Neuronal stem cell (in vitro differentiated cells): ENCODE data around the gene SELENOV.

Experiments
- DNase-seq: peaks from one replicate; pipeline ENCODE4 v3.0.0-alpha.2; 2013; ENCODE audit warnings: low spot score
- H2AFZ ChIP-seq: one replicate; pipeline ENCODE4 v1.6.1; 2013; ENCODE audit warnings: mild to moderate bottlenecking, low read length, inconsistent platforms
- H2AK5ac ChIP-seq: 2 replicates; pipeline ENCODE4 v1.6.1; 2013; ENCODE audit warnings: low read depth, mild to moderate bottlenecking, inconsistent platforms, low read length, moderate library complexity, mixed read lengths
- H2BK120ac ChIP-seq: 2 replicates; pipeline ENCODE4 v1.6.1; 2013; ENCODE audit warnings: low read depth, mild to moderate bottlenecking, inconsistent platforms, low read length, moderate library complexity, mixed read lengths
- H2BK12ac ChIP-seq: one replicate; pipeline ENCODE4 v1.6.1; 2013; ENCODE audit warnings: low read length, inconsistent platforms
- H2BK15ac ChIP-seq: 2 replicates; pipeline ENCODE4 v1.6.1; 2013; ENCODE audit warnings: mild to moderate bottlenecking, low read length, inconsistent platforms, mixed read lengths
- H2BK5ac ChIP-seq: one replicate; pipeline ENCODE4 v1.6.1; 2013; ENCODE audit warnings: inconsistent platforms, mild to moderate bottlenecking, low read length, moderate library complexity
- H3K14ac ChIP-seq: one replicate; pipeline ENCODE4 v1.6.1; 2013; ENCODE audit warnings: low read length, inconsistent platforms
- H3K18ac ChIP-seq: 2 replicates; pipeline ENCODE4 v1.6.1; 2013; ENCODE audit warnings: low read length, inconsistent platforms
- H3K23ac ChIP-seq: 2 replicates; pipeline ENCODE4 v1.6.1; 2013; ENCODE audit warnings: low read depth, mild to moderate bottlenecking, mixed read lengths, low read length, inconsistent platforms; ENCODE audit not compliant: poor library complexity
- H3K27ac ChIP-seq: replicated peaks from 3 replicates; pipeline ENCODE4 v1.5.1; 2013; ENCODE audit warnings: low read length, inconsistent platforms
- H3K27me3 ChIP-seq, 3 experiments: 2 replicates each; pipeline ENCODE4 v1.6.1; 2013; ENCODE audit warnings: low read length in 3 of 3, mild to moderate bottlenecking in 2 of 3, inconsistent platforms in 1 of 3, low read depth in 1 of 3, mixed read lengths in 1 of 3, moderate library complexity in 1 of 3; ENCODE audit not compliant: control insufficient read depth in 3 of 3, insufficient read depth in 3 of 3
- H3K36me3 ChIP-seq, 2 donors: replicated peaks in 1 of 2; 2 replicates each; pipeline ENCODE4 v1.6.1; 2013; ENCODE audit warnings: low read length in 2 of 2; ENCODE audit not compliant: control insufficient read depth in 2 of 2, insufficient read depth in 2 of 2
- H3K4ac ChIP-seq: 2 replicates; pipeline ENCODE4 v1.6.1; 2013; ENCODE audit warnings: inconsistent platforms, mild to moderate bottlenecking, low read length, moderate library complexity
- H3K4me1 ChIP-seq, 2 donors: 1 replicate in 1 of 2; 2 replicates in 1 of 2; pipeline ENCODE4 v1.6.1; 2013; ENCODE audit warnings: low read length in 2 of 2, low read depth in 1 of 2; ENCODE audit not compliant: control insufficient read depth in 2 of 2, insufficient read depth in 1 of 2
- H3K4me2 ChIP-seq: one replicate; pipeline ENCODE4 v1.6.1; 2013; ENCODE audit warnings: mild to moderate bottlenecking, low read length, inconsistent platforms; ENCODE audit not compliant: insufficient read depth, poor library complexity, severe bottlenecking
- H3K4me3 ChIP-seq, 2 donors: 2 replicates each; pipeline ENCODE4 v1.5.1; 2013; ENCODE audit warnings: low read length in 2 of 2, mild to moderate bottlenecking in 2 of 2, inconsistent platforms in 1 of 2, moderate library complexity in 1 of 2
- H3K79me1 ChIP-seq: one replicate; pipeline ENCODE4 v1.6.1; 2013; ENCODE audit warnings: low read depth, mild to moderate bottlenecking, inconsistent platforms, low read length, moderate library complexity
- H3K9ac ChIP-seq: one replicate; pipeline ENCODE4 v1.6.1; 2013; ENCODE audit warnings: mild to moderate bottlenecking, low read depth, low read length, inconsistent platforms; ENCODE audit not compliant: poor library complexity
- H3K9me3 ChIP-seq, 2 donors: replicated peaks in 1 of 2; 2 replicates each; pipeline versions ENCODE3 to v1.6.1; 2013; ENCODE audit warnings: low read length in 2 of 2, mild to moderate bottlenecking in 2 of 2, inconsistent platforms in 1 of 2, low read depth in 1 of 2, mixed read lengths in 1 of 2, moderate library complexity in 1 of 2; ENCODE audit not compliant: control insufficient read depth in 2 of 2, insufficient read depth in 1 of 2
- H4K8ac ChIP-seq: one replicate; pipeline ENCODE4 v1.6.1; 2013; ENCODE audit warnings: low read depth, mild to moderate bottlenecking, inconsistent platforms, low read length, moderate library complexity
- H4K91ac ChIP-seq: one replicate; pipeline ENCODE4 v1.6.1; 2013; ENCODE audit warnings: low read length, low read depth, mild to moderate bottlenecking, inconsistent platforms; ENCODE audit not compliant: poor library complexity
- WGBS, 2 donors: extraction: QIAGEN DNeasy Blood & Tissue Kit; methylation state at CpG; one replicate each; pipeline ENCODE4 v1.1.7; 2013; ENCODE audit warnings: missing lambda C conversion rate in 2 of 2, mixed read lengths in 1 of 2; ENCODE audit not compliant: insufficient read length in 2 of 2, insufficient replicate concordance in 1 of 2; ENCODE audit errors: extremely low coverage in 2 of 2; 5-methylcytosine and 5-hydroxymethylcytosine counted together

SELENOV gene

DNA sequence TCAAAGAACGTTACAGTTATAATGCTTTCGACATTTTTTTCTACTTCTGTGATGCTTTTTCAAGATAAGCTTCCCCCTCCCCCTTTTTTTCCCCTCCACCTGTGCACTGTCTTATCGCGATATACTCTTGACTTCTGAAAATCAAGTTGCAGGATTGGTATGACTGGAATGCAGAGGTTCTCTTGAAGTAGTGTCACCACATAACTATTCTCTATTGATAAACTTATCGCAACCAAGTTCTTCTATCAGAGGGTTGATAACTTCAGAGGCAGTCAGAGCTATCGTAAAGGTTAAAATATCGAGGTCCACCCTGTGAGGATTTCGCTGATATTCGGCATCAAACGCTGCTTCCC is 24.2 kb downstream of the SELENOV start:
- Histone ChIP-seq H3K9me3 (peaks cover 0 to 2% of the 10 kb centered on the region in 2 donors), H3K14ac (no peak overlapping the region), H3K27ac (peak overlapping the region; percentile 92), H2AK5ac (no peak overlapping the region), H4K91ac (no peak overlapping the region), H3K18ac (peak overlapping the region; percentile 99), H3K36me3 (no peaks in the 10 kb centered on the region), H3K23ac (no peak overlapping the region), H2AFZ (peak overlapping the region; percentile 93), H2BK15ac (peak overlapping the region; percentile 38), H2BK5ac (peak overlapping the region; percentile 94), H4K8ac (no peak overlapping the region), H3K4me2 (peak overlapping the region; percentile 84), H3K9ac (peak overlapping the region; percentile 97), H3K4me1 (peaks cover 5 to 13% of the 10 kb centered on the region in 2 donors), H3K4ac (no peak overlapping the region), H2BK12ac (no peak overlapping the region), H2BK120ac (no peak overlapping the region), H3K79me1 (peaks cover 1% of the 10 kb centered on the region), H3K27me3 (no peaks in the 10 kb centered on the region), H3K4me3 (peak overlapping the region; percentile 73 to 100)
- no CpG with 5 or more reads among the region's 10 CpGs for WGBS, 2 donors
- DNase-seq, result no peak

DNA sequence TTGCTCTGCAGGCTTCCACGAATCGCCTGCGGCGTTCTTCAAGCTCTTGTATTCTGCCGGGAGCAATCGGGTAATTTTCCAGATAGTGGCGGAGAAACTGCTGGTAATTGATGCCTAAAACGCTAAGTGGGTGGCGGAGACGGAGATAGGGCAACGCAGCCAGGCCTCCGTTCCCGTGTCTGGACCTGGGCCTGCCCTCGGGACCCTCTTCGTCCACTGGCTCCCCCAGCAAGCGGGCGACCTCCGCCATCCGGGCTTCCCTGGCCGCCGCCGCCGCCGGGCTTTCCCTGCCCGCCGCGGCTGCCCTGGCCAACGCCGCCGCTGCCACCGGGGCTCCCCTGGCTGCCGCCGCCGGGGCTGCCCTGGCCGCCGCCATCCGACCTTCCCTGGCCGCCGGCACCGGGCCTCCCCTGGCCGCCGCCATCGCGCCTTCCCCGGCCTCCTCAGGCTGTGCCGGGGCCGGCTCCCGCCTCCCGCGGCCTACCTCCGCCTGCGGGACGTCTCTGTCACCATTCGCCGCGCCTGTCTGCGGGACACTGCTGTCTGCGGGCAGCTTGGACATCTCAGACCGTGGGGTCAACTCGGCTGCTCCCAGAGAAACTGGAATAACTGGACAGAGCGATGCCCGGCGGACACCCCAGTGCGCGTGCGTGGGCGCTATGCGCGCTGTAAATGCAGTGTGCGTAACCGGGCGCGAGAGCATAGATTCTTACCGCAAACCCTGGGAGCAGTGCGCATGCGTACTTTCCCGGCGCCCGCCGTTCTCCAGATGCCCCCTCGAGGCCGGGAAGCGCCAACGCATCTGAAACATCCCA is 24.8 kb downstream of the SELENOV start, which contains the start of gene EID2:
Gene EID2, minus strand, starts transcription at position 644 of the 815 bp plus-strand sequence. Its CDS starts 82 bp downstream, at position 562.
- H3K27me3 ChIP-seq, result no peaks in the 10 kb centered on the region
- WGBS, 2 donors, result no CpG with 5 or more reads among the region's 84 CpGs
- H3K18ac ChIP-seq, result peak within 1 kb of the TSS; percentile 99

DNA sequence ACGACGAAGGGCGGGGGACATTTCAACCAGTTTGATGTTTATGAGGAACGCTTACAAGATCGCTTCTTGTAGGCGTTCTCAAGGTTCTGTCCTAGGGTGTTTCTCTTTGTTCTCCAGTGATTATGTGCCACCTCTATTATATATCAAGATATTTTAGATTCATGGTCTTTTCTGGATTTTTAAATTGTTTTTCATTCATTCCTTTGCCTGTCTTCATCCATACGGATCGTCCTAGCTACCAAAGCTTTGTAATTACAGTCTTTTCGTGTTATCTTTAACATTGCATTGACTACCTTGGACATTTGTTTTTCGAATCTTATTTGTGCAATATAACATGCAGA is 25.4 kb downstream of the SELENOV start:
- Histone ChIP-seq H3K23ac (peak overlapping the region; percentile 94), H3K36me3 (no peaks in the 10 kb centered on the region), H3K79me1 (peaks cover 1% of the 10 kb centered on the region), H2BK120ac (no peak overlapping the region), H2BK12ac (no peak overlapping the region), H3K4me2 (no peak overlapping the region), H3K4me1 (peaks cover 5 to 13% of the 10 kb centered on the region in 2 donors), H4K91ac (no peak overlapping the region), H2BK15ac (no peak overlapping the region), H3K4ac (no peak overlapping the region), H3K27me3 (no peaks in the 10 kb centered on the region), H3K9ac (no peak overlapping the region), H2AK5ac (no peak overlapping the region), H3K14ac (no peak overlapping the region), H3K18ac (no peak overlapping the region), H4K8ac (no peak overlapping the region), H3K4me3 (peak overlapping the region in 1 of 2 donors; percentile 73), H3K27ac (no peak overlapping the region), H2BK5ac (no peak overlapping the region), H3K9me3 (peaks cover 0 to 2% of the 10 kb centered on the region in 2 donors), H2AFZ (peak overlapping the region; percentile 93)
- DNase-seq, result no peak
- WGBS, 2 donors, result no CpG with 5 or more reads among the region's 10 CpGs

More for the DNA sequence above, 24.8 kb downstream of the SELENOV start, which contains the start of gene EID2:
- H2BK15ac ChIP-seq, result peak within 1 kb of the TSS; percentile 38
- peak within 1 kb of the TSS; percentile 17 for H4K8ac ChIP-seq
- DNase-seq, result peak; percentile 94
- H2BK5ac ChIP-seq, result peak within 1 kb of the TSS; percentile 94
- peak within 1 kb of the TSS; percentile 93 for H2AFZ ChIP-seq
- peaks cover 5 to 13% of the 10 kb centered on the region in 2 donors for H3K4me1 ChIP-seq
- H3K4me3 ChIP-seq, result peak within 1 kb of the TSS; percentile 73 to 100
- peak within 1 kb of the TSS; percentile 97 for H3K9ac ChIP-seq
- H4K91ac ChIP-seq, result peak within 1 kb of the TSS; percentile 26
- peaks cover 1% of the 10 kb centered on the region for H3K79me1 ChIP-seq
- H2BK12ac ChIP-seq, result no peak within 1 kb of the TSS
- H3K14ac ChIP-seq, result peak within 1 kb of the TSS; percentile 96
- no peaks in the 10 kb centered on the region for H3K36me3 ChIP-seq
- peak within 1 kb of the TSS; percentile 98 for H3K4ac ChIP-seq
- peak within 1 kb of the TSS; percentile 94 for H3K23ac ChIP-seq
- peak within 1 kb of the TSS; percentile 92 for H3K27ac ChIP-seq
- H3K4me2 ChIP-seq, result peak within 1 kb of the TSS; percentile 84
- H2BK120ac ChIP-seq, result no peak within 1 kb of the TSS
- H2AK5ac ChIP-seq, result peak within 1 kb of the TSS; percentile 75
- peaks cover 0 to 2% of the 10 kb centered on the region in 2 donors for H3K9me3 ChIP-seq

DNA sequence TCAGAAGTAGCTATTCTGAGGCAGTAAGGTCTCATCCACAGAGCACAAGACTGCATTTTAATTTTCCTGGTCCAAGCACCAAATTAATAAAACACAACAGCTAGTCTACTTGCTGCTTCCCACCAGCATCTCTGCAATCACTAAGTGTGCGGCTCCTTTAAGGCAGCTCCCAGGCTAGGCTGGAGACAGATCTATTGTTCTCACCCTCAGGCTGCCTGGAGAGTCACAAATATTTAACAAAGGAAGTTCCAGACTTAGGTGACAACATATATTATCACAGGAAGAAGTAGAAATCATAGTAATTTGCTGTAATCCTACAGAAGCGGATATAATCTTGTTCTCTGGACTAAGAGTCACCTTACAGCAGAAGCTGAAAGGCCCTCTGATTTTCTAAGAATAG is 27.3 kb downstream of the SELENOV start:
- Histone ChIP-seq H2BK15ac (no peak overlapping the region), H3K4ac (no peak overlapping the region), H3K79me1 (peaks cover 1% of the 10 kb centered on the region), H3K9me3 (peaks cover 0 to 2% of the 10 kb centered on the region in 2 donors), H3K4me1 (peaks cover 5 to 13% of the 10 kb centered on the region in 2 donors), H3K27me3 (no peaks in the 10 kb centered on the region), H2BK5ac (no peak overlapping the region), H3K36me3 (no peaks in the 10 kb centered on the region), H3K14ac (no peak overlapping the region), H2BK120ac (no peak overlapping the region), H2AFZ (peak overlapping the region; percentile 80), H2AK5ac (no peak overlapping the region), H3K4me3 (no peak overlapping the region), H3K18ac (no peak overlapping the region), H3K27ac (no peak overlapping the region), H2BK12ac (no peak overlapping the region), H3K23ac (no peak overlapping the region), H4K91ac (no peak overlapping the region), H4K8ac (no peak overlapping the region), H3K4me2 (no peak overlapping the region), H3K9ac (no peak overlapping the region)
- no peak for DNase-seq
- WGBS, 2 donors, result no CpG with 5 or more reads among the region's 2 CpGs
